ENCODE measurements around the gene MFAP2. TPM values are rescaled to one million over a fixed set of nuclear protein-coding genes. Genes with fewer than 3 reads are reported as not detected.

MFAP2 gene
- total RNA-seq, 4 donors from 2014 or later = 1.1 to 5.6 (median 3.5) TPM; not detected in 1

DNA sequence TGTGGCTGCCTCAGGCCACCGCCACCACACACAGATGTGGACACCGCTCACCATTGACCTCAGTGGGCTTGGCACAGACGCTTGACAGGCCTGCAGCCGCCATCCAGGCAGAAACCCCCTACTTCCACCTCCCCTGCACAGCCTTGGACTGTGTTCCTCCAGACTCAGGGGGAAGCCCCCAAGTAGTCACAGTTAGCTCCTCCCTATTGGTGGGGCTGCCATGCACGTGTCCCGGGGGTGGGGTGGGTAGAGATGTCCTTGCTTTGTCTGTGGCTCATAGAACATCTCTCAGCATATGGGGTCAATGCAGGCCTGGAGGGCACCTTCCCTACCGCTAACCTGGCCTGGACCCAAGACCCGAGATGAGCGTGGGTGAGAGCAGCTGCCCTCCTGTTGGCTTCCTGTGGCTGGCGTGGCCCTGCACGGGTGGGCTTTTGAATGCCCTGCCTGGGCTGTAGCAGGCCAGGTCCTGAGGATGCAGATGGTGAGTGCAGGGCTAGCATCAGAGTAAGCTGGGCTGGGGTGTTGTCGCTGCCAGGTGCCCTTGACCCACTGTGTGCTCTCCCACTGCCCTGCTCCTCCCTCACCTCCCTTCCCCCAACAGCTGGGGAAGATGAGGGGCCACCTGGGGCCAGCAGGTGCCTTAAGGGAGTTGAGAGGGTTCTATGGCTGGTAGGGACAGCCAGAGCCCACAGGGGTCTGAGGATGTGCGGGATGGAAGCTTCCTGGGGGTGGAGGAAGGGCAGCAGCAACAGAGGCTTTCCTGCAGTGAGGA is 52.5 kb downstream of the MFAP2 start:
- intact Hi-C loops (cut with DNase I; ENCODE audit: low total_unique reads) (no loop called here), in situ Hi-C loops (cut with MboI; ENCODE audit: low pct_ligation_motif_present in 1 of 4, low pct_unique_long_range_greater_than_20kb in 1 of 4, low sequenced_read_pairs in 3 of 4) (loop anchor here in 1 of 4 donors (10.0 kb wide), 1 partner anchor 203 kb away; no protein-coding TSS in a partner anchor)
- no peaks in the 10 kb centered on the region for H3K9me3 ChIP-seq
- no peaks in the 10 kb centered on the region for H3K36me3 ChIP-seq
- no peak for TF ChIP-seq POLR2AphosphoS5 (IDR thresholded peaks at IDR 0.05)
- no peak overlapping the region for H3K27ac ChIP-seq
- DNase-seq = no peak
- 81 to 86% methylated on average over 5 to 13 of the region's 13 CpGs for WGBS, 2 donors (ENCODE audit: low coverage in 1 of 2)
- no peaks in the 10 kb centered on the region for H3K4me1 ChIP-seq
- no peaks in the 10 kb centered on the region for H3K27me3 ChIP-seq
- no peak overlapping the region for H3K4me3 ChIP-seq

DNA sequence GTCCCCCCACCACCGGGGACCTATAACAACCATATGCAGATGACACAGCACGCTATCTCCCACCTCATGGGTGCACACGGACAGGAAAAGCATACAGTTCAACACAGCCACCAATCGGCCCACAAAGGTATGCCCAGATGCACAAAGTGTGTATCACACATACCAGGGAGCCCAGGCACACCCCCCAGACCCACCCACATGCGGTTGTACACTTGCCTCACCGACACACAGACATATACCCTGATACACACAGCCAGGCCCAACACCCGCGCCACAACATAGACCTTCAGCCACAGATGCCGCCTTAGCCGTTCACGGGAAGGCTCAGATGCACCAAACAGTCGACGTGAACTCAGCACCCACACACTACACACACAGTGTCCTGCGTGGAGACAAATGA is 53.2 kb downstream of the MFAP2 start:
- no peak overlapping the region for H3K27ac ChIP-seq
- no peak overlapping the region for H3K4me3 ChIP-seq
- H3K9me3 ChIP-seq = no peaks in the 10 kb centered on the region
- TF ChIP-seq POLR2AphosphoS5 (IDR thresholded peaks at IDR 0.05) (no peak), EP300 (IDR thresholded peaks at IDR 0.05; ENCODE audit: low read depth) (no peak), POLR2A (IDR thresholded peaks at IDR 0.05) (no peak)
- TF ChIP-seq, protein P1, sequence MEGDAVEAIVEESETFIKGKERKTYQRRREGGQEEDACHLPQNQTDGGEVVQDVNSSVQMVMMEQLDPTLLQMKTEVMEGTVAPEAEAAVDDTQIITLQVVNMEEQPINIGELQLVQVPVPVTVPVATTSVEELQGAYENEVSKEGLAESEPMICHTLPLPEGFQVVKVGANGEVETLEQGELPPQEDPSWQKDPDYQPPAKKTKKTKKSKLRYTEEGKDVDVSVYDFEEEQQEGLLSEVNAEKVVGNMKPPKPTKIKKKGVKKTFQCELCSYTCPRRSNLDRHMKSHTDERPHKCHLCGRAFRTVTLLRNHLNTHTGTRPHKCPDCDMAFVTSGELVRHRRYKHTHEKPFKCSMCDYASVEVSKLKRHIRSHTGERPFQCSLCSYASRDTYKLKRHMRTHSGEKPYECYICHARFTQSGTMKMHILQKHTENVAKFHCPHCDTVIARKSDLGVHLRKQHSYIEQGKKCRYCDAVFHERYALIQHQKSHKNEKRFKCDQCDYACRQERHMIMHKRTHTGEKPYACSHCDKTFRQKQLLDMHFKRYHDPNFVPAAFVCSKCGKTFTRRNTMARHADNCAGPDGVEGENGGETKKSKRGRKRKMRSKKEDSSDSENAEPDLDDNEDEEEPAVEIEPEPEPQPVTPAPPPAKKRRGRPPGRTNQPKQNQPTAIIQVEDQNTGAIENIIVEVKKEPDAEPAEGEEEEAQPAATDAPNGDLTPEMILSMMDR (IDR thresholded peaks at IDR 0.05) = no peak
- no peaks in the 10 kb centered on the region for H3K4me1 ChIP-seq
- DNase-seq = no peak
- no peaks in the 10 kb centered on the region for H3K36me3 ChIP-seq
- no peaks in the 10 kb centered on the region for H3K27me3 ChIP-seq
- in situ Hi-C loops (cut with MboI; ENCODE audit: low pct_ligation_motif_present in 1 of 4, low pct_unique_long_range_greater_than_20kb in 1 of 4, low sequenced_read_pairs in 3 of 4) (loop anchor here in 1 of 4 donors (10.0 kb wide), 1 partner anchor 202 kb away; no protein-coding TSS in a partner anchor), intact Hi-C loops (cut with DNase I; ENCODE audit: low total_unique reads) (no loop called here)
- 75 to 85% methylated on average over 12 to 14 of the region's 14 CpGs for WGBS, 2 donors (ENCODE audit: low coverage in 1 of 2)

DNA sequence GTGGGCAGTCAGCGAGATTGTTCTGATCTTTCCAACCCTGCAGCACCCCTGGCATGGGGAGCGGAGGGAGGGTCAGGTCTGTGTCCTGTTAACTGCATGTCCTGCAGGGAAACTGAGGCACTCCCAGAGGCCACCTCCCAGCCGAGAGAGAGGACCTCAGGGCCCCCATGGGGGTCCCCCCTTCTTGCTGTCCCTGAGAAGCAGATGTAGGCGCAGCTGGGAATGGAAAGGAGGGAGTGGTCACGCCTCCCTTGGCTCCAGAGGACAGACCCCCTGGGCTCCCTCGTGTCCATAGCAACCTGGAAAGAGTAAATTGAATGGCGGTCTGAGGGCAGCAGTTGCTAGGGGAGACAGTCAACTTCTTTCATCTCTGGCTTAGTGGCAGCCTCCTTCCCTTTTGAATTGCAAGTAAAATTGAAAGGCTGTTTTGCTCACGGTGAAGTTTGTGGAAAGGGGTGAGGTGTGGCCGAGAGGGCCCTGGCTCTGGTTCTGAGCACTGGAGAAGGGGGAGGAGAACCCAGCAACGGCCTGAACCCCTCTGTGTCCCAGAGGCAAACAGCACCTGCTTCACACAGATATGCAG is 53.8 kb downstream of the MFAP2 start:
- intact Hi-C loops (cut with DNase I; ENCODE audit: low total_unique reads) (no loop called here), in situ Hi-C loops (cut with MboI; ENCODE audit: low pct_ligation_motif_present in 1 of 4, low pct_unique_long_range_greater_than_20kb in 1 of 4, low sequenced_read_pairs in 3 of 4) (loop anchor here in 1 of 4 donors (10.0 kb wide), 1 partner anchor 202 kb away; no protein-coding TSS in a partner anchor)
- Histone ChIP-seq H3K27me3 (no peaks in the 10 kb centered on the region), H3K36me3 (no peaks in the 10 kb centered on the region), H3K27ac (no peak overlapping the region), H3K4me3 (no peak overlapping the region), H3K9me3 (no peaks in the 10 kb centered on the region), H3K4me1 (peaks cover 0 to 3% (median 0%) of the 10 kb centered on the region in 4 donors)
- DNase-seq = no peak
- TF ChIP-seq POLR2AphosphoS5 (IDR thresholded peaks at IDR 0.05) (no peak), POLR2A (IDR thresholded peaks at IDR 0.05) (no peak), EP300 (IDR thresholded peaks at IDR 0.05; ENCODE audit: low read depth) (no peak)
- TF ChIP-seq, protein P1 (IDR thresholded peaks at IDR 0.05) = no peak
- 69 to 75% methylated on average over 4 to 10 of the region's 10 CpGs for WGBS, 2 donors (ENCODE audit: low coverage in 1 of 2)

DNA sequence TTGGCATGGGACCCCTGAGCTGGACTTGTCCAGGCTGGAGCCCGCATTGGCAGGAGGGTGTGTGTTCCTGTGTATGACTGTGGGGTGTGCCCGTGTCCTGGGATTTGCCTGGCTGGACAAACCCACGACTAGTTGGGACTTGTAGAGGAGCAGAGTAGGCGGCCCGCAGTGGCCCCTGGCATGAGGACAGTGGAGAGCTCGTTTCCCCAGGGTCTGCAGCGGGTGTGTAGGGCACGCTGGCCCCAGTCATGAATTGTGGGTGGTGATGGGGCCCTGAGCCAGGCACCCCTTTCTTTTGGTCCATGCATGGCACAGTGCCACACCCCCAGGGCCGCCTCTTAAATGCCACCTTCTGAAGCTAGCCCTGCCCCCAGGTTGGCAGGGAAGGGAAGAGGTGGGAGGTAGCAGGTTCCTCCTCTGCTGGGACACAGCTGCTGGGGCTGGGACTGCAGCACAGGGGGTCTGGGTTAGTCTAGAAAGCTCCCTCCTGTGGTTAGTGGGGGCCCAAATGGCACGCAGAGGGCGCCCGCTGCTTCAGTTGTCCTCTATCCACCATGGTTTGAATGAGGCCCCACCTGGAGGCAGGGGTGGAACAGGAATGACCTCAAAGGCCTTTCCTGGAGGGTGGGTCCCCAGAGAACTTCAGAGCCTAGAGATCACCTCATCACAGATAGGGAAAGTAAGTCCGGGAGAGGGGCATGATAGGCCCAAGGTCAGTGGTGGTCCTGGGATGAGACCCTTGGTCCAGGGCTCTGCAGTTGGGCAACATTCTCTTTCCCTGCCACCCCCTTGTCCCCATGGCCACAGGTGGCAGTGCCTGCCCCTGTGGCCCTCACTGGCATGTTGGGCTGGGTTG is 54.6 kb downstream of the MFAP2 start:
- H3K27ac ChIP-seq = no peak overlapping the region
- H3K4me1 ChIP-seq = peaks cover 0 to 7% (median 0%) of the 10 kb centered on the region in 4 donors
- intact Hi-C loops (cut with DNase I; ENCODE audit: low total_unique reads) (no loop called here), in situ Hi-C loops (cut with MboI; ENCODE audit: low pct_ligation_motif_present in 1 of 4, low pct_unique_long_range_greater_than_20kb in 1 of 4, low sequenced_read_pairs in 3 of 4) (loop anchor here in 1 of 4 donors (10.0 kb wide), 1 partner anchor 201 kb away; no protein-coding TSS in a partner anchor)
- H3K36me3 ChIP-seq = no peaks in the 10 kb centered on the region
- no peak overlapping the region for H3K4me3 ChIP-seq
- WGBS, 2 donors (ENCODE audit: low coverage in 1 of 2) = 84% methylated on average over 13 of the region's 13 CpGs; no CpG with 5 or more reads in 1 of the 2 donors
- no peaks in the 10 kb centered on the region for H3K9me3 ChIP-seq
- DNase-seq = no peak
- TF ChIP-seq POLR2A (IDR thresholded peaks at IDR 0.05) (no peak), POLR2AphosphoS5 (IDR thresholded peaks at IDR 0.05) (no peak), EP300 (IDR thresholded peaks at IDR 0.05; ENCODE audit: low read depth) (no peak)
- TF ChIP-seq, protein P1 (IDR thresholded peaks at IDR 0.05) = no peak
- H3K27me3 ChIP-seq = no peaks in the 10 kb centered on the region
